GM13977 (cell line): Measurements from ENCODE around the gene DEF6.

Experiments used
- DNase-seq: peaks from one replicate; pipeline ENCODE4 v3.0.0; 2012; ENCODE audit warnings: low spot score
- CTCF ChIP-seq: IDR thresholded peaks from 2 replicates; pipeline ENCODE4 v1.5.1; 2012; ENCODE audit warnings: mild to moderate bottlenecking, control low read depth; ENCODE audit not compliant: insufficient read depth; ENCODE audit errors: extremely low read depth, missing control alignments
- in situ Hi-C: fragments of 300-500 bp; cut with MboI; formaldehyde crosslinking; loops from one replicate; pipeline ENCODE4 v1.12.0; 2022; ENCODE audit warnings: low sequenced_read_pairs, low pct_unique_long_range_greater_than_20kb, mixed read lengths, inconsistent platforms; ENCODE audit not compliant: unreplicated experiment

DEF6 gene

DNA sequence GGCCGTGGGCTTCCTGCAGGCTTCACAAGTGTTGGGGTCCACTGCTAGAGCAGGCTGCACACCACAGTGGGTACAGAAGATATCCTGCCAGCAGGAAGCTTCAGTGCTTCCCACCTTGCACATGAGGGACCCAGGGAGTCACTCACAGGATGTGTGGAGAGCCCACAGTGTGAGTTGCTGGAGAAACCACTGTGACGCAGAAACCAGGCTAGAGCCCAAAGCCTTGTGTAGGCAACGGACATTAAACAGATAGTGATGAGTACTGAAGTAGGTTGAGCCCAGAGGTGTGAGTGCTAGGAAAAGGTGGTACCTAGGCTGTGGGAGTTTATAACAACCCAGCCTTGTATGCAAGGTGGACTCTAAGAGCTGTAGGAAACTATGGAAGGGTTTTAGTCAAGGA lies 18.9 kb upstream of the DEF6 start:
- DNase-seq, result no peak
- TF ChIP-seq CTCF, result no peak
- in situ Hi-C loops, result no loop called here

- DNase-seq, result no peak
Measured at GRCh38 chr6:35280903-35281302, 16.7 kb upstream of the DEF6 start.

DNA sequence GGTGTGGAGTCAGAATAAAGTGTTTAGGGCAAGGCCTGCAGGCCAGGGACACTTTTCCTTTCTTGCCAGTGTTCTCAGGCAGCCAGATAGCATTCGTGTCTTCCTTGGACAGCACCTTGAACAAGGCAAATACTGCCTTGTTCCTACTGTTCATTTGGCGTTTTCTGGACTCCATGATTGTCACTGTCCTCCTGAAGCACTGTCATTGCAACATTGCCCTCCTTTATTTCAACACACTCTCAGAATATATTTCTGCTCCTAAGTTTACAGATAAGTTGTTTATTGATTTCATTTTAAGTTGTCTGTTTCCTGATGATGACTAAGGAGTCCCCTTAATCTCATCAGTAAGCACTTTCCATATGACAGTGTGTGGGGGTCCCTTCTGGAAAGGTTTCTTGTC lies 15.1 kb upstream of the DEF6 start:
- no peak for TF ChIP-seq CTCF
- no peak for DNase-seq
- in situ Hi-C loops, result no loop called here

More at GRCh38 chr6:35280903-35281302, 16.7 kb upstream of the DEF6 start:
- no peak for TF ChIP-seq CTCF
- in situ Hi-C loops, result no loop called here

GRCh38 chr6:35283361-35283760 lies 14.3 kb upstream of the DEF6 start:
- in situ Hi-C loops, result no loop called here
- TF ChIP-seq CTCF, result no peak
- no peak for DNase-seq

DNA sequence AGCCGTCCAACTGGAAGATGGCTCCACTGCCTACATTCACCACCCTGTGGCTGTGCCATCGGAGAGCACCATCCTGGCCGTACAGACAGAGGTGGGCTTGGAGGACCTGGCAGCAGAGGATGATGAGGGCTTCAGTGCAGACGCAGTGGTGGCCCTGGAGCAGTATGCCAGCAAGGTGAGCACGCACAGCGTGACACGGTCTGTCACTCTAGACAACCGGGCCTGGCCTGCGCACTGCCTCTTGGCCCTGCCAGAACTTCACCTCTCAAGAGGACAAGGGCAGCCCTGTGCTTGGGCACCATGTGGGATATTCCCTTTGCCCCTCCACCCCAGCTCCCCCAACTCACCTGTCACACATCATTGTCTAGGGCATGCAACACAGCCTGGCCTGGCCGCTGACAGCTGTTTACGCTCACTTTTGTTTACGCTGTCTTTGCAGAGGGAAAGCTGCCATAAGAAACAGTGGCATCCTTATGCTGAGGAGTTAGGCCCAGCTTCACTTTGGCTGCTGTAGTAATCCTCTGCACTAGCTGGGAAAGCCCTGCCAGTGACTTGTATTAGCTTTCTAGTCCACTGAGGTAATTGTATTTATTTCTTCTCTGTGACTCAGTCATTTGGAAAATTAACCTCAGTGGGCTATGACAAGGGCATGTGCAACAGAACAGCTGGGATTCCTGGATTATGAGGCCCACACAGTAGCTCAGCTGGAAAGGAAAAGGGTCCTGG lies 9.8 kb upstream of the DEF6 start:
- no peak for TF ChIP-seq CTCF
- in situ Hi-C loops, result no loop called here
- DNase-seq, result no peak

GRCh38 chr6:35288834-35289233 lies 8.8 kb upstream of the DEF6 start:
- in situ Hi-C loops, result no loop called here
- no peak for TF ChIP-seq CTCF

More at GRCh38 chr6:35288834-35289233, 8.8 kb upstream of the DEF6 start:
- DNase-seq, result no peak
